T follicular helper cell (primary cell): ENCODE results near the gene PKN2.

Experiments
- DNase-seq: peaks from one replicate; pipeline ENCODE4 v3.0.0-alpha.2; 2020; ENCODE audit warnings: low read depth

PKN2 gene

DNA sequence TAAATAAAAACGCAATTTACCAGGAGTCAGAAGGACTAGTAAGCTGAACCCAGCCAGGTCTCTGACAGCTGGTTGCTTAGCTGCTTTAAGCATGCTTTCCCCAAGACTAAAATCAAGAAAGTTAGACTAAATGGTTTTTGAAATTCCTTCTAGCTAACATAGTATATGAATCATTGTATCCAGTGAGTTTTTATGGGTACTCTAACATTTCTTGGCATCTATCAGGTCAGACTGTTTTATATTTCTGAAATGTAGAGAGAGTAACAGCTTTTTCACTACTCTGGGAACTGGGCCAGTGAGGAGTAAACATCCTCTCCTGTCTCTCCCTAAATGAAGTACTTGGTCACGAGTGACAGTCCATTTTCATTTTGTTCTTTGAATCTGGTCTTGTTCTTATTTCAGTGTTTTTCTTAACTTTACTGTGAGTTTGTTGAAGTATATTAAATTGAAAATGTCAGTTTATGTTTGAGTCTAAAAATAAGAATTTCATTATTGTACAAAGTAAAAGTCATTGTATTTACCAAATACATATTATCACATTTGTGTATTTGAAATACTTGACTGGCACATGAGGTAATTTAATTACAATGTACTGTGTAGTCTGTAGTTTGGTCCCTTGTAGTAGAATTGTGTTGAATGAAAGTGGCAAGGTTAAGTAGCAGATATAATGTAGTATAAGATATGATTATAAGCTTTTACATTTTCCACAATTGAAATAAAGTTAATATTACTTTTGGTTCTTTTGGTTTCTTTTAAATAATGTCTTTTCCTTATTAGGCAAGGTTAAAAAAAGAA is 47.6 kb downstream of the PKN2 start:
- DNase-seq: no peak

DNA sequence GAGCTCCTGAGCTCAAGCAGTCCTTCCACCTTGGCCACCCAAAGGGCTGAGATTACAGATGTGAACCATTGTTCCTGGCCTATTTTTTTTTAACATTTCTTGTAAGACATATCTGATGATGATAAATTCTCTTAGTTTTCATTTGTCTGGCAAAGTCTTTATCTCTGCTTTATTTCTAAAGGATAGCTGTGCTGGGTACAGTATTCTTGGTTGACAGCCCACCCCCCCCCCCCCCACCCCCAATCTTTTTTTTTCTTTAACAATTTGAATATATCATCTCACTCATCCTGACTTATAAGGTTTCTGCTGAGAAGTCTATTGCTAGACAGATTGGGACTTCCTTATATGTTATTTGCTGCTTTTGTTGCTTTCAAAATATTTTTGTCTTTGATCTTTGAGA is 51.3 kb downstream of the PKN2 start:
- DNase-seq: no peak

DNA sequence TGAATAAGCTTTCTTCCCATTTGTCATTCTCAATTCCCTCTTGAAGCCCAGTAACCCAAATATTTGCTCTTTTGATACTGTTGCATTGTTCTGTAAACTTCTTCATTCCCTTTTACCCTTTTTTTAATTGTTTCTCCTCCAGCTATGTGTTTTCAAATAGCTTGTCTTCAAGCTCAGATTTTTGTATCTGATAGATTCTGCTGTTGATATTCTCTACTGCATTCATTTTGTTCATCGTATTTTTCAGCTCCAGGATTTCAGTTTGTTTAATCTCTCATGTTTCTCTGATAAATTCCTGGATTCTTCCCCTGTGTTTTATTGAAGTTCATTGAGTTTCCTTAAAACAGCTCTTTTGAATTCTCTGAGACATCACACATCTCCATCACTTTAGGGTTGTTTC is 51.8 kb downstream of the PKN2 start:
- DNase-seq: no peak

DNA sequence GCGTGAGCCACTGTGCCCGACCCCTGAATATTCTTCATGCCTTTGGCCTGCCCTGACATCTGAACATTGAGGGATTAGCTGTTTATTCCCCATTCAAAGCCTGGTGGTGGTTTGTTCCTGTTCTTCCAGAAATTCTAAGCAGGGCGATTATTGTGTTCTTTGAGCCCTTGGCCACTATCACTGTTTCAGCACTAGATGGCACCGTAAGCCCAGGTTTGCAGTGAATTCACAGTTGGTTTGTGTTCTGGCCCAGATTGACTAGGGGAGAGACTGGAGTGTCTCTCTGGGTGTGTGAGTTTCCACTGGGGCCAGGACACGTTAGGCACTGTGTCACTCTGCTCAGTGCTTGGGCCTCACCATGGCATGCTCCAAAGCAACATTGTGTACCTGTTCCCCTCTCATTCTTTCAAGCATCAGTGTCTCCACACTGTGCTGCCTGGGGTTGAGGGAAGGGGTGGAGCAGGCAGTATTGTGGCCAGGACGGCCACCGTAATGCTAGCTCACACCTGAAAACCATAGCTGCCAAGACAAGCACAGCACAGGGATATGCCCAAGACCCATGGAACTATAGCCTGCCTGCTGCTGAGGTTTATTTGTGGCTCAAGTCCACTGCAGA is 52.7 kb downstream of the PKN2 start:
- DNase-seq: no peak

DNA sequence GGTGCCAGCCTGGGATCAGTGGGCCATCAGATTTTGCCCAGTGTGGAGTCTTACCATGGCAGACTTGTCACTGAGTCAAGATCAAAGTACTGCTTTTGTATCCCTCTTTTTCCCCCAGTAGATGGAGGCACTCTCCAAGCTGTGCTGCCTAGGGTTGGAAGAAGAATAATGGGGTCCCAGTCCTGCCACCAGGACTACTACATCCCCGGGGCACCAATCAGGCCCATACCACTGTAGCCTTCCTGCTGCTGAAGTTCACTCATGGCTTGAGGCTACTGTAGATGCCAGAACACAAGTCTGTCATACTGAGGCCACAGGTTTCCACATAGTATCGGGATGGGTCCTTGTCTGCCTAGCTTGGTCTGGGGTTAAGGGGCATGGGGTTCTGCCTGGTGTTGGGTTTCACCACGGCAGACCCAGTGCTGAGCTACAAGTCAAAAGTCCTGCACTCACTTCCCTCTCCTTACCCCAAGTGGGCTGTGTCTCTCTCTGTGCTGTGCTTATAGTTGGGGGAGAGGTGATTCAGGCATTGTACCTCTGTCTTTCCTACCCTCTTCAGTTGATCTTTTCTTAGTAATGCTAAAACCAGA is 53.4 kb downstream of the PKN2 start:
- no peak for DNase-seq

DNA sequence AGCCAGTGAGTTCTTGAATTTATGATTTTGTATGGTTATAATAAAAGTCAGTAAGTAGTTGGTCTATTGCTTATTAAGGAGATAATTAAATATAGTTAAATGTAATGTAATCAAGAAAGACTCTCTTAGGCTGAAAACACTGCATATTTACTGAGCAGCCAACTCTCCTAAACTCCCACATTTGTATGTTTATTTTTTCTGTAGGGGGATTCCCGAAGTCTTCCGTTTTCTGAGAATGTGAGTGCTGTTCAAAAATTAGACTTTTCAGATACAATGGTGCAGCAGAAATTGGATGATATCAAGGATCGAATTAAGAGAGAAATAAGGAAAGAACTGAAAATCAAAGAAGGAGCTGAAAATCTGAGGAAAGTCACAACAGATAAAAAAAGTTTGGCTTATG is 56.7 kb downstream of the PKN2 start:
- no peak for DNase-seq

DNA sequence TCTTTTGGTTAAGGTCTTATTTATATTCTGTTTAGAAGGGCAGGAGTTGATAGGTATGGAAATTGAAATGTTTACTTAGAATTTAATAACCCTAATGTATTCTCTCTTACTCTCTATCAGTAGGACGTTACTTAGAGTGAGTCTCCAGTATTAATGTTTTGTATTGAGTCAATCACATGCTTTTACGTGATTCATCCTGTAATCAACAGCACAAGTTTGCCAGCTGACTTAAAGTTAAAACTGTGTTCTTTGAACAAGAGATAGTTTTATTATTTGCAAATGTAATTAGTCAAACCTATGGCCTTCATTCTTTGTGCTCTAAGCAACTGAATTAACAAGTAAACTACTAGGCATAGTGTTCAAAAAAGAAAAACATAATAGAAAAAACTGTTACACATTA is 57.3 kb downstream of the PKN2 start:
- DNase-seq: no peak

DNA sequence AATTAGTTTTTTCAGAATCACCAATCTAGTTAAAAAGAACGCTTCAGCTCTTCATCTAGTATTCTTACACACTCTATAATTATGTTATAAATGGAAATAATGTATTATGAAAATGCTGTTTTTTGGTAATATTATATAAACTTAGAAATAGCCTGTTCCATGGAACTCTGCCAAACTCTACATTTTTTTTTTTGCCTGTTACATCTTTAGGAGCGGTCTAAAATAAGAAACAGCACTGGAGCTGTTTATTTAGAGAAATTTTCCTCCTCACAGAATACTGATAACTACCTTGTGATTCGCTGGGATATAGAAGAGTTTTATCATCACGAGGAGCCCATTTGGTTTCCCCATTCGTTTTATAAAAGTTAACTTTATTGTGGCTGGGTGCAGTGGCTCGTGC is 58.5 kb downstream of the PKN2 start:
- DNase-seq: no peak

DNA sequence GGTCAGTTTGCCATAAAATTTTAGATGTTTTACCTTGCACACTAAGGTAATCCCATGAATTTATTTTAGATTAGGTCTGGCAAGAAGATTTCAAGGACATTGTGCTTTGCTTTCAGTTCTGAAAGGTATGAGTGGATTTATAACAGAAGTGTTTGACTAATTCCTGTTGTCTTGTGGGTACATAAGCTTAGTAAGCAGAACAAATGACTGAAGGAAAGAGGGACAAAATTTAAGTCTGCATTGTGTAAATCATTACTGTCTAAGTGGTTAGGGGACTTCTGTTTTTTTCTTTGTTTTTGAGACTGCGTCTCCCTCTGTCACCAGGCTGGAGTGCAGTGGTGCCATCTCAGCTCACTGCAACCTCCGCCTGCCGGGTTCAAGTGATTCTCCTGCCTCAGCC is 60.1 kb downstream of the PKN2 start:
- DNase-seq: no peak

DNA sequence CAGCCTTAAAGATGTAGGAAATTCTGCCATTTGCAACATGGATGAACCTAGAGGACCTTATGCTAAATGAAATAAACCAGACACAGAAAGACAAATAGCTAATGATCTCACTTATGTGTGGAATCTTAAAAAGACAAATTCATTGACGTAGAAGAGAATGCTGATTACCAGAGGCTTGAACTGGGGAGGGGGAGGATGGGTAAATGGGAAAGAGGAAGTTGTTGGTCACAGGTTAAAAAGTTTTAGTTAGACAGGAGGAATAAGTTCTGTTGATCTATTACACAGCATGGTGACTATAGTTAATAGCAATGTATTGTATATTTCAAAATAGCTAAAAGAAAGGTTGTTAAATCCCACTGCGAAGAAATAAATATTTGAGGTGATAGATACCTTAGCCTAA is 62.8 kb downstream of the PKN2 start:
- DNase-seq: no peak

DNA sequence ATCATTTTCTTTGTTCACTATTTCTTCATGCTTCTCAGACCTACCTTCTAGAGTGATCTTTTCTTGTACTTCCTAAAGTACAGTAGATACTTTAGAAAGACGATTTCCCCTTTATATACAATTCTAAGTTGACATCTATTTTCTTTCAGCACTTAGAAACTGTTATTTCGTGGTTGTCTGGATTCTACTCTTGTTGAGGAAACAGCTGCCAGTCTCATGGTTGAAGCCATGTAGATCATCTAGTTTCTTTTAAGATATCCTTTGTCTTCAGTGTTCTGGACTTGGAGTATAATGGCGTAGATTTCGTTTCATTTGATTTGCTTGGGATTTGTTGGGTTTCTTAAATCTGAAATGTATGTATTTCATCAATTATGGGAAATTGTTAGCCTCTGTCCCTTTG is 67.6 kb downstream of the PKN2 start:
- no peak for DNase-seq

DNA sequence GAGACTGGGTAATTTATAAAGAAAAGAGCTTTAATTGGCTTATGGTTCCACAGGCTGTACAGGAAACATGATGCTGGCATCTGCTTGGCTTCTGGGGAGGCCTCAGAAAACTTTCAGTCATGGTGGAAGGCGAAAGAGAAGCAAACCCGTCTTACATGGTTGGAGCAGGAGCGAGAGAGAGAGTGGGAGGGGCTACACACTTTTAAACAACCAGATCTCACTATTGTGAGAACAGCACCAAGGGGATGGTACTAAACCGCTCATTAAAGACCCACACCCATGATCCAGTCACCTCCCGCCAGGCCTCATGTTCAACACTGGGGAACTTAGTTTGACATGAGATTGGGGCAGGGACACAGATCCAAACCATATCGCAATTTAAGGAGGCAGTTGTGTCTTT is 69.4 kb downstream of the PKN2 start:
- DNase-seq: no peak

DNA sequence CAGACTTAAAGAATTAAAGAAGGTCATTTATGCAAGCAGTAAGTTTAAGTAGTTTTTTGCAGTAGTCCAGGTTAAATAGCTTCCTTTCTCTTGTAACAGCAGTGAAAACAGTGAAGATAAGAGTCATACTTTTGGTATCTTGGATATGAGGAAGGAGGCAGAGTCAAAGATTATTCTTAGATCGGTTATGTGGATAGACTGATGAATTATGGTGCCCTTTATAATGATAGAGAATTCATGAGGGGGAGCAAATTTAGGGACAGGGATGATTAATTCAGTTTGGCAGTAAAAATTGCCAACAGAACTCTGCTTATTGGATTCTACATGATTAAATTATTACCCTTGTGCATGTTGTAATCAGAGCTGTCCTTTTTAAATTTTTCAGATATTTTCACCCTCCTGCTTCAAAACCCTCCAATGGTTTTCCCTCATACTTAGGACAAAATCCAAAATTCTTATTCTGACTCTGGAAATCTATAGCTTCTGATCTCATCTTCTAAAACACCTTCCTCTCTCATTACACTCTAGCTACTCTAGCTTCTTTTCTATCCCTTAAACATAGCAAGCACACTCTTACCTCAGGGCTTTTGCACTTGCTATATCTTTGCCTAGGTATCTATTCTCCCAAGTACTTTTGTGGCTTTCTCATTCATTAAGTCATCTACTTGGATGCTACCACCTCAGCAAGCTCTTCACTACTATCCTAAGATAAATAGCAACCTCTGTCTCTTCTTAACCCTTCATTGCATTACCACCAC is 79.8 kb downstream of the PKN2 start:
- DNase-seq: no peak

DNA sequence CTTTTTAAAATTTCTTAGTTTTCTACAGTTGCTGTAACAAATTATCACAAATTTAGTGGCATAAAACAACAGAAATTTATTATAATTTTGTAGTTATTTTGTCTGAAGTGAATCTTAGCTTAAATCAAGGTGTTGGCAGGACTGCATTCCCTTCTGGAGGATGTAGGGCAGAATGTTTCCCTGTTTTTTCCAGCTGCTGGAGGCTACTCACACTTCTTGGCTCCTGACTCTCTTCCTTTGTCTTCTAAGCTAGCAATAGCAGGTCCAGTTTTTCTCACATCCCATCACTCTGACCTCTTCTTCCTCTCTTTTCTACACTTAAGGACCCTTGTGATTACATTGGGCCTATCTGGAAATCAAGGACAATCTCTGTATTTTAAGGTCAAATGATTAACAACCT is 84.1 kb downstream of the PKN2 start:
- no peak for DNase-seq

DNA sequence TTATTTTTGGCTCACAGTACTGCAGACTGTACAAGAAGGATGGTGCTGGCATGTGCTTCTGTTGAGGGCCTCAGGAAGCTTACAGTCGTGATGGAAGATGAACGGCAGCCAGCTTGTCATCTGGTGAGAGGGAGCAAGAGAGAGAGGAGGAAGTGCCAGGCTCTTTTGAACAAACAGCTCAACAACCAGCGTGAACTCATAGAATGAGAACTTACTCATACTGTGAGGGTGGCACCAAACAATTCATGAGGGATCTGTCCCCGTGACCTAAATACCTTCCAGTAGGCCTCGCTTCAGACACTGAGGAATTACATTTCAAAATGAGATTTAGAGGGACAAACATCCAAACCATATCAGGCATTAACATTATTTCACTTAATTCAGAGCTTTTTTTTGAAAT is 84.7 kb downstream of the PKN2 start:
- DNase-seq: no peak

DNA sequence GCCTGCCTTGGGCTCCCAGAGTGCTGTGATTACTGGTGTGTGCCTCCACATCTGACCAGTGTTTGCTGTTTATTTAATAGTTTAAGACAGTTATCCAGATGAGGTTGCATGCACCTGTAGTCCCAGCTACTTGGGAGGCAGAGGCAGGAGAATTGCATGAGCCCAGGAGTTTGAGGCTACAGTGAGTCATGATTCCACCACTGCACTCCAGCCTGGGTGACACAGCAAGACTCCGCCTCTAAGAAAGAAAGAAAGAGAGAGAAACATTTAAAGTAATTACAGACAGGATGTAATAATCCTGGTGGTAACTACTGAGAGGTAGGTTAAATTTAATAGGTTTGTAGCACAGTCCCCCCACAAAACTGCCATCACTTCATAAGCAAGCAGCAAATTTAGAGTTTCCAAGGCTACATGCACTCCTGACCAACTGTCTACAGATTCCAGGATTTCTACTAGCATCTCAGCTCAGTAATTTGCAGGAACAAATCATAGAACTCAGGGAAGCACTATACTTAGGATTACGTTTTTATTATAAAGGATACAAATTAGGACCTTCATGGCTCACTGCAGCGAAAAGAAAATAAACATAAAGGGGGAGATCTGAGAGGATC is 89.6 kb downstream of the PKN2 start:
- no peak for DNase-seq

DNA sequence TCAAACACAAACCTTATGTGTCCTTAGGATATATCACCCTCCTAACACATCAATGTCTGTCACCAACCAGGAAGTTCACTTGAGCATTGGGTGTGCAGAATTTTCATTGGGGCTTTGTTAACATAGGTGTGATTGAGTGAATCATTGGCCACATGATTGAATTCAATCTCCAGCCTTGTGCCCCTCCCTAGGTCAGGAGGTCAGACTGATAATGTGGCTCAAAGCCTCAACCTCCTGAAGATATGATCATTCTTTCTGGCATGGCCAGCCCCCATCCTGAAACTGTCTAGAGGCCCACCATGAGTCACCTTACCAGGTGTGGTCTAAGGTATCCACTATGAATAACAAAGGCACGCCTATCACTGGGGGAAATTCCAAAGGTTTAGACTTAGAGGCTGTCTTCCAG is 90.1 kb downstream of the PKN2 start:
- DNase-seq: no peak

DNA sequence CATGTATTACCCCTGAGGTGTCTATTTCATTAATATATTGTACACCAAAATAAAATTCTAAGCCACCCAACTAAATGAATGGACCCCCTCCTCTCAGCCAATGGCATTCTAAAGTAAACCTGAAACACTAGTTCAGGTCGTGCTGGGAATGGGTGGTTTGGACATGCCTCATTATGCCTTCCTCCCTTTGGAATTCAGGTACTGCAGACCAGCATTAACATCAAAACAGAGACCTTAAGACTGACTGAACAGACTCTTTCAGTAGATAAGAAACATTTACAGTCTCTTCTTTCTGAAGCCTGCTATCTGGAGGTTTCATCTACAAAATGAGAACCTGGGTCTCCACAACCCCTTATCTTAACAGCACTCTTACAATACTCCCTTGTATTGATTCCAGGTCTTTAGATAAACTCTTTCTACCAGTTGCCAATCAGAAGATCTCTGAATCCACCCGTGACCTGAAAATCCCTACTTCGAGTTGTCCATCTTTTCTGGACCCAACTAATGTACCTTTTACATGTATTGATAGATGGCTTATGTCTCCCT is 93.6 kb downstream of the PKN2 start:
- no peak for DNase-seq

DNA sequence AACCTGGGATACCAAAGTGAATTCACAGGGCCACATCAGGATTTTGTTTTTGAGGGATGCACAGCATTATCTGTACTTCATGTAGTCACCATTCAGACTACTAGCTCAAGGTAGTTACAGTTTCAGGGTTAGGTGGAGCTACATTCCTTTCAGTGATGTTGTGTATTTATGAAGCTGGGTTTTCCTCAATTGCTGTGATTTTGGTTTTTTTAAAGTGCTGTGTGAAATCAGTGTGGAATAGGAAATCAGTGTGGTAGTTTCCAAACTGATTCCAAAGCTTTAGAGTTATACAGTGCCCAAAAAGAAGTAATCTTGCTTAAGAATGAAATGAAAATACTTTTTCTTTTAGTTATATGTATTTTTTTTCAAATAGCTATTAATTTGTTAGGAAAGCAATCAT is 95.8 kb downstream of the PKN2 start:
- no peak for DNase-seq

DNA sequence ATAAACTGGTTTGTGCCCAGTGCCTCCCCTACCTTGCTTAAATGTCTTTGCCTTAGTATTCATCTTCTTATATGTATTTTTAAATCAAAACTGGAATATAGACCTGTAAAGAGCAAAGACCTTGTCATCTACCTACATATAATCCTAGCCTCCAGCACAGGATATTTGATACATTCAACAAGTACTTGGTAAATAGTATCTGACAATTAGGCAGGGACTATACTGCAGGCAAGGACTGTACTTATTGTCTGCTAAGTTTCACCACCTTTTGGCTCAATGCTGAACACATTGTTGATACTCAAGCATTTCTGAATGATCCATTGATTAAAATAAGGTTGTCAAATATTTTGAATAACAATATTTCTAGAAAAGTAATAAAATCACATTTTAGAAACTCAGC is 96.4 kb downstream of the PKN2 start:
- DNase-seq: no peak

DNA sequence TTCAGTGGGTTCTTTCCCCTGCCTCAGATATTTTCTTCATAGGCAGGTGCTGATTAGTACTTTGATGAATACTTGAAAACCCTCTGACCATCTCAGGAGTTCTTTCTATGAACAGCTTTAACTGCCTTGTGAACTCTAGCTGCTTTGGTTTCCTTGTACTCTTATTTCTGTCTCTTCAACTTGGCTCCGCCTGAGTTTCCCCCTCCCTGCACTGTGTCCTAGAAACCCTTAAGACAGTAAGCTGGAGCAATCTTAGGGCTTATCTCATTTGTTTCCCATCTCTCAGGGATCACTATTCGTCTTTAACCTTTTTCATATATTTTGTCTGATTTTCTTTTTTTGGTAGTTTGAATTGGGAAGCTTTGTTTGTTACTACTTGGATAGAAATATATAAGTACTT is 99.1 kb downstream of the PKN2 start:
- DNase-seq: no peak

DNA sequence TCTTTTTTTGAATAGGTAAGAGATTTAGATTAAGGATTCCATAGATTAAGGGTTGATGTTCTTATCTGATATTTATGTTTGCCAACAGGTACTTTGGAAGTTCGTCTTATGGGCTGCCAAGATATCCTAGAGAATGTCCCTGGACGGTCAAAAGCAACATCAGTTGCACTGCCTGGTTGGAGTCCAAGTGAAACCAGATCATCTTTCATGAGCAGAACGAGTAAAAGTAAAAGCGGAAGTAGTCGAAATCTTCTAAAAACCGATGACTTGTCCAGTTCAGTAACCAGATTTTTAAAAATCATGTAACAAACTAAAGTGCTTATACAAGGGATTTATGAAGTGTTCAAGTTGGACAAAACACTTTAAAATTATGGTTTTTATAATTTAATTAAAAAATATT is 100.5 kb downstream of the PKN2 start:
- no peak for DNase-seq
